Parathyroid adenoma (tissue), 2 donors: Measurements from ENCODE around the gene RBM33.

Experiments used
- H2AFZ ChIP-seq: fragments of 300-600 bp; sonication (generic); one replicate; pipeline ENCODE4 v1.7.0; 2017; ENCODE audit warnings: antibody characterized with exemption, mild to moderate bottlenecking
- H3K27ac ChIP-seq: fragments of 300-600 bp; sonication (generic); one replicate; pipeline ENCODE4 v1.7.0; 2017
- H3K27me3 ChIP-seq: fragments of 300-600 bp; sonication (generic); one replicate; pipeline ENCODE4 v1.7.0; 2017; ENCODE audit warnings: low read length; ENCODE audit not compliant: control insufficient read depth, insufficient read depth
- H3K36me3 ChIP-seq: fragments of 300-600 bp; sonication (generic); one replicate; pipeline ENCODE4 v1.7.0; 2017; ENCODE audit warnings: low read length; ENCODE audit not compliant: control insufficient read depth, insufficient read depth
- H3K4me1 ChIP-seq: fragments of 300-600 bp; sonication (generic); one replicate; pipeline ENCODE4 v1.7.0; 2017; ENCODE audit warnings: control low read depth
- H3K4me2 ChIP-seq: fragments of 300-600 bp; sonication (generic); one replicate; pipeline ENCODE4 v1.7.0; 2017; ENCODE audit warnings: low read length
- H3K4me3 ChIP-seq: fragments of 300-600 bp; sonication (generic); one replicate; pipeline ENCODE4 v1.7.0; 2017; ENCODE audit warnings: low read depth, low read length
- H3K79me2 ChIP-seq: fragments of 300-600 bp; sonication (generic); one replicate; pipeline ENCODE4 v1.7.0; 2017; ENCODE audit warnings: control low read depth
- H3K9ac ChIP-seq: fragments of 300-600 bp; sonication (generic); one replicate; pipeline ENCODE4 v1.7.0; 2017; ENCODE audit warnings: mild to moderate bottlenecking
- H3K9me3 ChIP-seq: fragments of 300-600 bp; sonication (generic); one replicate; pipeline ENCODE4 v1.7.0; 2017; ENCODE audit warnings: low read length; ENCODE audit not compliant: control insufficient read depth
- CTCF ChIP-seq: fragments of 300-600 bp; sonication (generic); IDR thresholded peaks from one replicate; pipeline ENCODE4 v1.7.0; 2017; ENCODE audit warnings: antibody characterized with exemption, mild to moderate bottlenecking
- donor health status: primary hyperparathyroidism.

Gene RBM33

GRCh38 chr7:155713384-155713783, 68.9 kb downstream of the RBM33 start:
- H3K4me2 ChIP-seq: no peak overlapping the region
- H3K4me1 ChIP-seq: peaks cover 5% of the 10 kb centered on the region
- H3K27ac ChIP-seq: no peak overlapping the region
- H3K4me3 ChIP-seq: no peak overlapping the region
- no peak for TF ChIP-seq CTCF
- no peak overlapping the region for H2AFZ ChIP-seq
- no peaks in the 10 kb centered on the region for H3K27me3 ChIP-seq
- no peak overlapping the region for H3K9ac ChIP-seq
- no peaks in the 10 kb centered on the region for H3K36me3 ChIP-seq
- no peaks in the 10 kb centered on the region for H3K9me3 ChIP-seq
- H3K79me2 ChIP-seq: peaks cover 57% of the 10 kb centered on the region

DNA sequence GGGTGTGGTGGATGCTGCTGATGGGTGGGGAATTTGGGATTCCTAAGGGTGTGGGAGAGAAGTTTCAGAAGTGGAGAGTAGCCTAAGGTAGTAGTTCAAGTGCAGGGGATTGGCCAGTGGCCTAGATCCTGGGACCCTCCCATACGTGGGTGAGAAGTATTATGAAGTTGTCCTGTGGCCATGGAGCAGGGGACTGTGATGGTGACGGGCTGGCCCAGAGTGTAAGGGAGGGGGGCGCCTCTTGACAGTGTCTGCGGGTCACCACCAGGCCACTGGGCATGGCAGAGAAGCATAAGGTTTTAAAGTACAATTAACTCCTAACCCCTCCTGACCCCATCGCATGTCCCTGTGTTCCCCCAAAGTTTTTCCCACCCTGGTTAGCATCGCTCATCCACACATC, 70.2 kb downstream of the RBM33 start:
- H3K4me1 ChIP-seq: peaks cover 5% of the 10 kb centered on the region
- H3K9ac ChIP-seq: no peak overlapping the region
- H3K79me2 ChIP-seq: peaks cover 47% of the 10 kb centered on the region
- H3K36me3 ChIP-seq: no peaks in the 10 kb centered on the region
- no peak overlapping the region for H3K27ac ChIP-seq
- no peaks in the 10 kb centered on the region for H3K9me3 ChIP-seq
- no peaks in the 10 kb centered on the region for H3K27me3 ChIP-seq
- no peak overlapping the region for H3K4me3 ChIP-seq
- no peak overlapping the region for H2AFZ ChIP-seq
- no peak overlapping the region for H3K4me2 ChIP-seq
- TF ChIP-seq CTCF: no peak

DNA sequence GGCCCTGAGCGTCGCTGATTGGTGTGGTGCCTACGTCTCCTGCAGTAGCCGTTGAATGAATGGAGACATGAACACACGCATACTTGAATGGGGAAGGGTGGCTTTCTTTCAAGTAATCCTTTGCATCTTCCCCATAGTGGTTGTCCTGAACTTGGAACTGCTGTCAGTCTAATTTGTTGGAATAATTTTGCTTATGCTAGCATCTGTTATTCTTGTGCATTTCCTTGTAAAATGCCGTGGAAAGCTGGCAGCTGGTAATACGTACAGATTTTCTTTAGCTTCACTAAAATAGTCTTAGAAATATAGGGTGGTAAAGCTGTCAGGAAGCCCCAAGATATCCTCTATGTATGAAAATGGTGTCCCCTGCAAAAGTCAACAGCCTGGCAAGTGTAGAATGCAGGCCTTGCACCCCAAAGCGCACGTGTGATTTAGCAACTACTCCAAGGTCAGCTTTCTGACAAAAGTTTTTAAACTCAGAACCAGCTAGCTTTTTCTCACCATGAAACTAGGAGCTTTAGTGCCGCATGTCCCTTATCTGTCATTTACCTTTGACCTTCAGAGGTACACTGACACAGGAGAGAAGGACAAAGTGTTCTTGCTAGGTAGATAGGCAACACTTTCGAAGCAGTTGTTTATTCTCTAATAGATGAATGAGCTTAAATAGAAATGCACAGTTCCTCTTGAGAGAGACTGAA, 70.8 kb downstream of the RBM33 start:
- Histone ChIP-seq H3K4me2 (no peak overlapping the region), H3K79me2 (peaks cover 42% of the 10 kb centered on the region), H3K27me3 (no peaks in the 10 kb centered on the region), H3K36me3 (no peaks in the 10 kb centered on the region), H3K27ac (no peak overlapping the region), H2AFZ (no peak overlapping the region), H3K9me3 (no peaks in the 10 kb centered on the region), H3K4me1 (peaks cover 5% of the 10 kb centered on the region), H3K9ac (no peak overlapping the region), H3K4me3 (no peak overlapping the region)
- no peak for TF ChIP-seq CTCF

GRCh38 chr7:155717010-155717744, 72.7 kb downstream of the RBM33 start:
- no peaks in the 10 kb centered on the region for H3K36me3 ChIP-seq

More at GRCh38 chr7:155717010-155717744, 72.7 kb downstream of the RBM33 start:
- H3K9ac ChIP-seq: no peak overlapping the region
- no peak overlapping the region for H3K27ac ChIP-seq
- H3K4me3 ChIP-seq: no peak overlapping the region
- no peak overlapping the region for H2AFZ ChIP-seq
- no peaks in the 10 kb centered on the region for H3K9me3 ChIP-seq
- no peaks in the 10 kb centered on the region for H3K27me3 ChIP-seq
- no peak for TF ChIP-seq CTCF
- H3K4me1 ChIP-seq: peaks cover 5% of the 10 kb centered on the region
- peaks cover 32% of the 10 kb centered on the region for H3K79me2 ChIP-seq
- no peak overlapping the region for H3K4me2 ChIP-seq
